ENCODE measurements around the gene GFER.

The GFER gene

GRCh38 chr16:1989209-1990100 lies 5.5 kb downstream of the GFER start, which contains the start of gene SYNGR3:
TSS of gene SYNGR3 (plus strand) at chr16:1989970. CDS start at chr16:1990103, 133 bp downstream.
- no peak for TF ChIP-seq CTCF (IDR thresholded peaks at IDR 0.05; ENCODE audit: low read depth, low read length, missing control alignments)
- H3K4me3 ChIP-seq (ENCODE audit: low read depth, low read length): peak within 1 kb of the TSS; percentile 21
- in situ Hi-C loops (cut with HindIII; ENCODE audit: low sequenced_read_pairs): no loop called here
- no peak for DNase-seq (ENCODE audit: low read depth)

GRCh38 chr16:1990101-1990350 lies 6.0 kb downstream of the GFER start:
- no peak for DNase-seq (ENCODE audit: low read depth)
- peak overlapping the region; percentile 21 for H3K4me3 ChIP-seq (ENCODE audit: low read depth, low read length)
- in situ Hi-C loops (cut with HindIII; ENCODE audit: low sequenced_read_pairs): no loop called here
- TF ChIP-seq CTCF (IDR thresholded peaks at IDR 0.05; ENCODE audit: low read depth, low read length, missing control alignments): no peak

GRCh38 chr16:1990351-1991134 lies 6.5 kb downstream of the GFER start:
- H3K4me3 ChIP-seq (ENCODE audit: low read depth, low read length): peak overlapping the region; percentile 21
- no peak for TF ChIP-seq CTCF (IDR thresholded peaks at IDR 0.05; ENCODE audit: low read depth, low read length, missing control alignments)
- in situ Hi-C loops (cut with HindIII; ENCODE audit: low sequenced_read_pairs): no loop called here
- no peak for DNase-seq (ENCODE audit: low read depth)

- no peak for TF ChIP-seq CTCF (IDR thresholded peaks at IDR 0.05; ENCODE audit: low read depth, low read length, missing control alignments)
- no peak for DNase-seq (ENCODE audit: low read depth)
- H3K4me3 ChIP-seq (ENCODE audit: low read depth, low read length): no peak overlapping the region
- in situ Hi-C loops (cut with HindIII; ENCODE audit: low sequenced_read_pairs): no loop called here
These were observed 7.2 kb downstream of the GFER start for GRCh38 chr16:1991135-1991551.

DNA sequence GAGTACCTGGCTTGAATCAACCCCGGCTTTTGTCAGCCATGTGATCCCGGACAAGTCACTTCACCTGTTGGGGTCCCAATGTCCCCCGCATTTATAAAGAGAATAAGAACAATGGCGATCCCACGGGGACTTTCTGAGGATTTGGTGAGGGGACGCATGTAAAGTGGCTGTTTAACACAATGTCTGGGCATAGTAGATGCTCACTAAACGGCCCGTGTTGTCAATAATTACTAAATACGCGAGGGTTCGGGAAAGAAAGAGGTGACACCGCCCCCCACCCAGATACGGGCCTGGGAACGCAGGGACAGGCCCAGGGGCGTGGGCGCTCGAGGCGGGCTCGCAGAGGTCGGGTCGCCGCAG lies 7.6 kb downstream of the GFER start:
- DNase-seq (ENCODE audit: low read depth): no peak
- no peak for TF ChIP-seq CTCF (IDR thresholded peaks at IDR 0.05; ENCODE audit: low read depth, low read length, missing control alignments)
- in situ Hi-C loops (cut with HindIII; ENCODE audit: low sequenced_read_pairs): no loop called here
- H3K4me3 ChIP-seq (ENCODE audit: low read depth, low read length): peak overlapping the region; percentile 20

- peak overlapping the region; percentile 20 for H3K4me3 ChIP-seq (ENCODE audit: low read depth, low read length)
- peak; percentile 65 for DNase-seq (ENCODE audit: low read depth)
- in situ Hi-C loops (cut with HindIII; ENCODE audit: low sequenced_read_pairs): no loop called here
- no peak for TF ChIP-seq CTCF (IDR thresholded peaks at IDR 0.05; ENCODE audit: low read depth, low read length, missing control alignments)
These were observed 8.1 kb downstream of the GFER start for GRCh38 chr16:1991948-1992703.
